GM18505 (cell line): ENCODE data around the gene STARD10.

Experiments used
- ATAC-seq: cut with Tn5 transposase; IDR thresholded peaks from one replicate; pipeline ENCODE4 v1.9.1; 2021; ENCODE audit not compliant: unreplicated experiment
- POLR2A ChIP-seq: IDR thresholded peaks from 4 replicates; pipeline ENCODE4 v1.6.1; 2011; ENCODE audit warnings: borderline replicate concordance; ENCODE audit not compliant: insufficient read depth, insufficient read length; ENCODE audit errors: extremely low read depth

STARD10 gene

GRCh38 chr11:72741849-72742512 is 51.9 kb downstream of the STARD10 start:
- no peak for ATAC-seq
- no peak for TF ChIP-seq POLR2A

DNA sequence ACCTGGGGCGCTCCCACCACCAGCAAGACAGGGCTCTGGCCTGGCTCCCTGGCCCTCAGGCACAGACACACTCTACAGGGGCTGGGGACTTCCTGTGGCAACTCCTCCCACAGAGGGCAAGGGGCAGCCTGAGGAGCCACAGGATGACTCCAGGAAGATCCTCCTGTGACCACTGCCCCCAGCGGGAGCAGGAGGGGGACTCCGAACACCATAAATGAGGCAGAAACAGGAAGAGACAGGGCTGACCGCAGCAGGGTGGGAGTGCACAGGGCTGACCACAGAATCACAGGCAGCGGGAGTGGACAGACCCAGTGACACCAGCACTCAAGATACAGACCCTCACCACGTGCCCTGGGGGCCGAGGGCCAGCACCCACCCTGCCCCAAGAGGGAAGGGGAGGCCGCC is 52.4 kb downstream of the STARD10 start:
- no peak for ATAC-seq
- TF ChIP-seq POLR2A: no peak

- no peak for ATAC-seq
- no peak for TF ChIP-seq POLR2A
These were observed 53.1 kb downstream of the STARD10 start for GRCh38 chr11:72740562-72741428.

DNA sequence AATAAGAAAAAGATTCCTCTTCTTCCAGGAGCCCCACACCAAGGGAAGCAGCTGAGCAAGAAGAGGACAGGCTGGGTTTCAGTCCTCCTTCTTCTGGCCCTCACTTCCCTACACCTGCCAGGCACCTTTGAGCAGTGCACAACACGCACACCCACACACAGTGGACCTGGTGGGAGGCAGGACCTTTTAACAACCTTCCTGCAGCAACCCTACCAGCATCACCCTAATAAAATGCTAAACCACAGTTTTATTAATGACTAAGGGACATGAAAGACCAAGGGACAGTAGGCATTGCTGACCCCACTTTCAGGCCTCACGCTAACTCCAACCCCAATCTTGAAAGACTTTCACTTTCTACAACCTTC is 53.8 kb downstream of the STARD10 start:
- no peak for TF ChIP-seq POLR2A
- ATAC-seq: no peak

- no peak for ATAC-seq
- no peak for TF ChIP-seq POLR2A
These were observed 54.4 kb downstream of the STARD10 start for GRCh38 chr11:72739240-72740059.

- ATAC-seq: no peak
- TF ChIP-seq POLR2A: peak; percentile 86
These were observed 55.4 kb downstream of the STARD10 start for GRCh38 chr11:72738199-72739141.

- no peak for TF ChIP-seq POLR2A
- no peak for ATAC-seq
These were observed 56.5 kb downstream of the STARD10 start for GRCh38 chr11:72737336-72737735.

- no peak for ATAC-seq
- TF ChIP-seq POLR2A: no peak
These were observed 57.3 kb downstream of the STARD10 start for GRCh38 chr11:72736452-72737069.

GRCh38 chr11:72735495-72736027 is 58.3 kb downstream of the STARD10 start:
- ATAC-seq: no peak

DNA sequence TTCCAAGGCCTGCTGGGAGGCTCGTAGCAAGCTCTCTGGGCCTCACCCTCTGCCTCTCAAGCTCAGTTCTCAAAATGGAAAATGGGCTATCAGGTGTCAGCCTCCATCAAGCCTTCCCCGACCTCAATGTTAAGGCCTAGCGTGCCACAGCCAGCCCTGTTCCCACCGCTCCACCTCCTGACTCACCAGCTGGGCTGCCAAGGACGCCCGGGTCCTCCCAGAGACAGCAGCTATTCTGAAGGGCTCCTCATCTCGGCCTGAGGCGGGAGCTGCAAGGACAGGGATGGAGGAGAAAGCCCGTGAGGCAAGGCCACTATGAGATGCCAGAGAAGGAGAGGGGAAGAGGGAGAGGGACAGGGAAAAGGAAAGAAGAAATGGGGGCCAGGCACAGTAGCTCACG is 61.5 kb downstream of the STARD10 start:
- no peak for TF ChIP-seq POLR2A

More at GRCh38 chr11:72735495-72736027, 58.3 kb downstream of the STARD10 start:
- TF ChIP-seq POLR2A: no peak

GRCh38 chr11:72730737-72731136 is 63.1 kb downstream of the STARD10 start:
- ATAC-seq: no peak

More for the DNA sequence above, 61.5 kb downstream of the STARD10 start:
- ATAC-seq: no peak

GRCh38 chr11:72730243-72730642 is 63.6 kb downstream of the STARD10 start:
- no peak for TF ChIP-seq POLR2A
- ATAC-seq: no peak

More at GRCh38 chr11:72730737-72731136, 63.1 kb downstream of the STARD10 start:
- TF ChIP-seq POLR2A: no peak

DNA sequence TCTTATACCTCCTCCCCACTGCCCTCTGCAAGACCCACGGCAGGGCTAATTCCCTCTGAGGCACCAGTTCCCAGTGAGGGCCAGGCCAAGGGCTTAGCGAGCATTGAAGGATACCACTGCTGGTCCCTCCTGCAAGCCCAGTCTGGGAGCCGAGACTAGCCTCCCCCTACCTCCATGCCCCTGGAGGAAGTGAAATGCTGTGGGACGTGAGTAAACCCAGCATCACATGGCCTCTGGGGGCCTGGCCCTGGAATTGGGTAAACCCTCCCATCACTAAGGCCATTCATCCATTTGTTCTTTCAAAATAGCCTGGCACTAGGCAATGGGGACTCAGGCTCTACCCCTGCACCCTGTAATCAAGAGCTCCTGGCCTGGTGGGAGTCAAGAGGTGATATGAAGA is 66.3 kb downstream of the STARD10 start:
- no peak for ATAC-seq
- no peak for TF ChIP-seq POLR2A
